Activated naive CD4-positive, alpha-beta T cell treated with anti-CD3 and anti-CD28 coated beads for 36 hours (primary cell): ENCODE data around the gene RRAD. TPM values are rescaled to one million over a fixed set of nuclear protein-coding genes. Genes with fewer than 3 reads are reported as not detected.

Experiments
- CTCF ChIA-PET: fragments of 350-600 bp; sonication (Branson Sonifier 250); formaldehyde crosslinking; loops from one replicate; lab custom pipeline; 2021; ENCODE audit warnings: antibody characterized with exemption; lab: Charles Lee
- DNase-seq: peaks from one replicate; pipeline ENCODE4 v3.0.0-alpha.2; 2020
- H3K27ac Mint-ChIP-seq: one replicate; pipeline ENCODE4 v1.8.0; 2021; ENCODE audit warnings: mild to moderate bottlenecking, mixed read lengths
- H3K27me3 Mint-ChIP-seq: one replicate; pipeline ENCODE4 v1.8.0; 2021; ENCODE audit warnings: low read depth, mixed read lengths
- H3K36me3 Mint-ChIP-seq: one replicate; pipeline ENCODE4 v1.8.0; 2021; ENCODE audit warnings: low read depth, mixed read lengths
- H3K4me1 Mint-ChIP-seq: one replicate; pipeline ENCODE4 v1.8.0; 2021; ENCODE audit warnings: low read depth, mixed read lengths
- H3K4me3 Mint-ChIP-seq: one replicate; pipeline ENCODE4 v1.8.0; 2021; ENCODE audit warnings: mild to moderate bottlenecking, moderate library complexity, mixed read lengths
- H3K9me3 Mint-ChIP-seq: one replicate; pipeline ENCODE4 v1.8.0; 2021; ENCODE audit warnings: mixed read lengths
- intact Hi-C: fragments of 100-400 bp; cut with micrococcal nuclease; formaldehyde crosslinking; loops from one replicate; pipeline ENCODE4 v1.15.1; 2023
- total RNA-seq, 2 experiments: library from RNA; stranded (reverse); gene quantifications; one replicate each; pipeline ENCODE4 v1.2.3, GENCODE V29; 2021

The RRAD gene
- total RNA-seq, 2 experiments from 2014 or later: 0.25 TPM; not detected in 1

DNA sequence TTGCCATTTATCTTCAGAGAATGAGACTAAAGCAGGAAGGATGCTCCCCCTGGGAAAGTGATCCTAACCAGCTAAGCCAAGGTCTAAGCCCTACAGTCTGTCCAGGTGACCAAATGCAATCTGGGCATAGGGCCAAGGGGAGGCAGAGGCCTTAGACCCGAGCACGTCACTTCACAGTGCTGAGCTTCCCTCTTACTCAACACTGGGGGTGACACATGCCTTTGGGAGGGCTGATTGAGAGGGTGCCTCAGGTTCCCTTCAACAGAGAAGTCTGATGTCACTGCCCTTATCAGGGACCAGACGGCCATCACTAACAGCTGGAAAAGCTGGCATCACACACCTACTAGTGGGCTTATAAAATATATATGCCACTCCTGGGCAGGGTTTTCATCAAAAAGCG, 4.9 kb upstream of the RRAD start:
- no peak overlapping the region for H3K4me3 Mint-ChIP-seq
- H3K27me3 Mint-ChIP-seq: peaks cover 8% of the 10 kb centered on the region
- no peak for DNase-seq
- CTCF ChIA-PET: no interaction called here
- peaks cover 11% of the 10 kb centered on the region for H3K36me3 Mint-ChIP-seq
- H3K9me3 Mint-ChIP-seq: no peaks in the 10 kb centered on the region
- H3K4me1 Mint-ChIP-seq: peaks cover 36% of the 10 kb centered on the region
- H3K27ac Mint-ChIP-seq: no peak overlapping the region
- intact Hi-C loops: no loop called here

DNA sequence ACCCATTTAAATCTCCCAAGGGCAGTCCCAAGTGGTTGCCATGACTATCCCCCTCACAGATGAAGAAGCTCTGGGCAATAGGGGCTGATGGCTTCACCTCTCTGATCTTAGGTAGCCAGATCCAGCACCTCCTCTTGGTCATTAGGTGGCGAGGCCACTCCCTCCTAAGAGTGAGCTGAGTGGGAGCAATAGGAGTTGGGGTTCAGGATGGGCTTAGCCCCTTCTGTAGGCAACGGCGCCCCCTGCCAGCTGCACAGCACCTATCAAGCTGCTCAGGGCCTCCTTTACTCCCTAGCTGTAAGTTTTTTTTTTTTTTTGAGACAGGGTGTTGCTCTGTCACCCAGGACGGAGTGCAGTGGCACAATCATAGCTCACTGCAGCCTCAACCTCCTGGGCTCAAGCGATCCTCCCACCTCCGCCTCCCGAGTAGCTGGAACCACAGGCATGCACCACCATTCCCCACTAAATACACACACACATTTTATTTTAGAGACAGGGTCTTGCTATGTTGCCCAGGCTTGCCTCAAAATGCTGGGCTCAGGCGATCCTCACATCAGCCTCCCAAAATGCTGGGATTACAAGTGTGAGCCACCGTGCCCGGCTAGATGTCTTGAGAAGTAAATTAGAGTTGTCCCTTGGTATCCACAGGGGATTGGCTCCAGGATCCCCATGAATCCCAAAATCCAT, 3.5 kb upstream of the RRAD start:
- peaks cover 15% of the 10 kb centered on the region for H3K27me3 Mint-ChIP-seq
- CTCF ChIA-PET: interaction anchor here (0.6 to 4.0 kb wide), 10 partner anchors 16 to 212 kb away, joined by 3 to 44 read pairs (median 4); no protein-coding TSS in a partner anchor
- H3K27ac Mint-ChIP-seq: no peak overlapping the region
- no peak overlapping the region for H3K4me3 Mint-ChIP-seq
- intact Hi-C loops: loop anchor here (1.0 to 5.0 kb wide), 2 partner anchors 34 to 522 kb away; no protein-coding TSS in a partner anchor
- H3K9me3 Mint-ChIP-seq: no peaks in the 10 kb centered on the region
- peak; percentile 62 for DNase-seq
- H3K36me3 Mint-ChIP-seq: peaks cover 6% of the 10 kb centered on the region
- H3K4me1 Mint-ChIP-seq: peaks cover 30% of the 10 kb centered on the region

DNA sequence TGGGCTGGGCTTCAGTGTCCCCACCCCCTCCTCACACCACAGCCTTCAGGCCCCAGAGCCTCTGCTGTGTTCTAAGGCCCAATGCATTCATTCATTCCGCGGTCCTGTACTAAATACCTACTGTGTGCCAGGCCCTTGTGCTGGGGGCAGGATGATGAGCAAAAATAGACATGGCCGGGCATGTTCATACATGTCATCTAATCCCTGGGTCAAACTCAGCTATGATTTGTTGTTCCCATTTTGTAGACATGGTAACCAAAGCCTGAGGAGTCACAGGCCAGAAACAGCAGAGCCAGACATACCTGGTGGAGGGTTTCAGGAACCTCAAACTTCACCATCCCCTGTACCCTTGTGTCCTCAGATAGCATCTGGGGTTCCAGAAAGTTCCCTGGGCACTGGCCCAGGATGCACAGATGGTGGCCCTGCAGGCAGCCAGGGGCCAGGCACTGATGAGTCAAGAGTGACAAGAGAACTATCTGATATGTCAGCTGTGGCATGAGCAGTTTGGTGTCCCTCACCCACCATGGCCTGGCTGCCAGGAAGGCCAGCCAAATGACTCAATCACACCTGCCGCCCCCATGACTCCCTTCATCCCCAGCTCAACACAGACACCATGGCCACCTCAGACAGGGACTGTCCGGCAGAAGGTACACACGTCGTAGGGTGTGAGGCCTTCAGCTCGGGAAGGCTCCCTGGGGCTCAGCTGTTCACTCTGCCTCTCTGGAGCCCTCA, 2.7 kb upstream of the RRAD start:
- Mint-ChIP-seq H3K27me3 (peaks cover 23% of the 10 kb centered on the region), H3K4me3 (no peak overlapping the region), H3K36me3 (peaks cover 3% of the 10 kb centered on the region), H3K27ac (peak overlapping the region; percentile 50), H3K9me3 (no peaks in the 10 kb centered on the region), H3K4me1 (peaks cover 22% of the 10 kb centered on the region)
- intact Hi-C loops: loop anchor here (1.0 to 5.0 kb wide), 2 partner anchors 33 to 521 kb away; no protein-coding TSS in a partner anchor
- CTCF ChIA-PET: interaction anchor here (0.6 to 4.0 kb wide), 10 partner anchors 15 to 213 kb away, joined by 3 to 44 read pairs (median 4); partner anchors contain the start of gene NAE1
- no peak for DNase-seq

- Mint-ChIP-seq H3K4me3 (no peak overlapping the region), H3K36me3 (peaks cover 3% of the 10 kb centered on the region), H3K27ac (no peak overlapping the region), H3K9me3 (no peaks in the 10 kb centered on the region), H3K27me3 (peaks cover 24% of the 10 kb centered on the region), H3K4me1 (peaks cover 13% of the 10 kb centered on the region)
- CTCF ChIA-PET: interaction anchor here (0.6 to 4.0 kb wide), 2 partner anchors 33 to 59 kb away, joined by 3 to 44 read pairs; no protein-coding TSS in a partner anchor
- no peak for DNase-seq
- intact Hi-C loops: loop anchor here (5.0 kb wide), 1 partner anchor 520 kb away; no protein-coding TSS in a partner anchor
Measured at GRCh38 chr16:66926961-66927436, 1.7 kb upstream of the RRAD start.

GRCh38 chr16:66926171-66926947, 1.0 kb upstream of the RRAD start:
- no peak for DNase-seq
- peaks cover 24% of the 10 kb centered on the region for H3K27me3 Mint-ChIP-seq
- no peaks in the 10 kb centered on the region for H3K36me3 Mint-ChIP-seq
- CTCF ChIA-PET: interaction anchor here (0.6 to 4.0 kb wide), 5 partner anchors 15 to 58 kb away, joined by 3 to 44 read pairs (median 3); no protein-coding TSS in a partner anchor
- no peak overlapping the region for H3K27ac Mint-ChIP-seq
- no peak overlapping the region for H3K4me3 Mint-ChIP-seq
- peaks cover 10% of the 10 kb centered on the region for H3K4me1 Mint-ChIP-seq
- intact Hi-C loops: loop anchor here (5.0 kb wide), 1 partner anchor 519 kb away; no protein-coding TSS in a partner anchor
- no peaks in the 10 kb centered on the region for H3K9me3 Mint-ChIP-seq

DNA sequence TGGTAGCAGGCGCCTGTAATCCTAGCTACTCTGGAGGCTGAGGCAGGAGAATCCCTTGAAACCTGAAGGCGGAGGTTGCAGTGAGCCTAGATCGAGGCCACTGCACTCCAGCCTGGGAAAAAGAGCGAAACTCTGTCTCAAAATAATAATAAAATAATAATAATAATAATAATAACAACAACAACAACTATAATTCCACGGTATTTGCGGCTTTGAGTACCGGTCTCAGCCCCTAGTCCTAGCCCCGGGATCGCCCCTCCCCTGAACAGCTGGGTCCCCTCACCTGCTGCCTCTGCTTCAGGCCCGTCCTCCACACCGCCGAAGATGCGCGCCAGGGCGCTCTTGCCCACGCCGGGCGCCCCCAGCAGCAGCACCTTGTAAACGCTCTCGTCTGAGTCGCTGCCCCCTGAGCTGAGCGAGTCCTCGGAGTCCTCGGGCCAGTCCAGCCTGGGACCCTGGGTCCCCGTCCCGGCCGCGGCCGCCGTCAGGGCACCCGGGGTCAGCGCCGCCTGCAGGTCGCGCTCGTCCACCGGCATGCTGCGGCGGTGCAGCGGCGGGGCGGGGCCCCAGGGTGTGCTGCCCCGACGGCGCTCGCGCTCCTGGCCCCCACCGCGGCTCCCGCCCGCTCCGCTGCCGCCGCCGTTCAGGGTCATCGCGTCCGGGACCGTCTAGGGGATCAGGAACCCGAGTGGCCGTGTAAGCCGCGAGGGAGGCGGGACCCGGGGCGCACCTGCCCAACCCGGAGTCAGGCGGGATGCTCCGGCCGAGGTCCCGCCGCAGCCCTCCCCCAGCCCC, 611 bp downstream of the RRAD start:
- peak; percentile 42 for DNase-seq
- CTCF ChIA-PET: interaction anchor here (0.6 to 1.6 kb wide), 3 partner anchors 8 to 29 kb away, joined by 3 to 7 read pairs (median 3); no protein-coding TSS in a partner anchor
- Mint-ChIP-seq H3K27ac (no peak overlapping the region), H3K27me3 (peaks cover 24% of the 10 kb centered on the region), H3K4me3 (peak overlapping the region; percentile 66), H3K9me3 (no peaks in the 10 kb centered on the region), H3K4me1 (peaks cover 10% of the 10 kb centered on the region), H3K36me3 (no peaks in the 10 kb centered on the region)
- intact Hi-C loops: loop anchor here (2.0 to 5.0 kb wide), 2 partner anchors 94 to 517 kb away; partner anchors contain the start of gene NAE1

- no peak for DNase-seq
- no peak overlapping the region for H3K4me3 Mint-ChIP-seq
- no peaks in the 10 kb centered on the region for H3K9me3 Mint-ChIP-seq
- H3K4me1 Mint-ChIP-seq: peaks cover 10% of the 10 kb centered on the region
- H3K36me3 Mint-ChIP-seq: no peaks in the 10 kb centered on the region
- peaks cover 24% of the 10 kb centered on the region for H3K27me3 Mint-ChIP-seq
- intact Hi-C loops: loop anchor here (2.0 kb wide), 1 partner anchor 93 kb away; the partner anchor contains the start of gene NAE1
- no peak overlapping the region for H3K27ac Mint-ChIP-seq
- CTCF ChIA-PET: interaction anchor here (1.6 kb wide), 1 partner anchor 9 kb away, joined by 7 read pairs; no protein-coding TSS in a partner anchor
Measured at GRCh38 chr16:66923866-66924265, 1.5 kb downstream of the RRAD start.

DNA sequence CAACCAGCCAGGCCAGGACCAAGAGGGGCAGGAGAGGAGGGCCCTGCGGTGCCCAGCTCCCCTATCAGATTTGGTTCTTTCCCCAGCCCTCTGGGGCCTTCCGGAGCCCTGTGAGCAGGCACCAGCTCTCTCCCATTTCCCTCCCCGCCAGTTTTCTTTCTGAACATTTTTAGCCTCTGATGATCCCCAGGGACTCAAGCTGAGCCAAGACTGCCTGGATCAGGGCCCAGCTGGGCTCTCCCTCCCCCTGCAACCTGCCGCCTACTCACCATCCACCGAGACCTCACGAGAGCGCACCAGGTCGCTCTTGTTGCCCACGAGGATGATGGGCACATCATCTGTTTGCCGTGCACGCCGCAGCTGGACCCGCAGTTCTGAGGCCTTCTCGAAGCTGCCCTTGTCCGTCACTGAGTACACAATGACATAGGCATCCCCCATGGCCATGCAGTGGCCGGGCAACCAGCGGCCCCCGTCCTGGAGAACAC, 2.0 kb downstream of the RRAD start:
- Mint-ChIP-seq H3K4me3 (no peak overlapping the region), H3K9me3 (no peaks in the 10 kb centered on the region), H3K36me3 (no peaks in the 10 kb centered on the region), H3K27ac (no peak overlapping the region), H3K4me1 (peaks cover 8% of the 10 kb centered on the region), H3K27me3 (peaks cover 24% of the 10 kb centered on the region)
- intact Hi-C loops: no loop called here
- CTCF ChIA-PET: interaction anchor here (1.6 kb wide), 1 partner anchor 10 kb away, joined by 7 read pairs; no protein-coding TSS in a partner anchor
- no peak for DNase-seq

GRCh38 chr16:66921729-66922450, 3.4 kb downstream of the RRAD start:
- H3K27me3 Mint-ChIP-seq: peaks cover 24% of the 10 kb centered on the region
- intact Hi-C loops: no loop called here
- peaks cover 7% of the 10 kb centered on the region for H3K4me1 Mint-ChIP-seq

DNA sequence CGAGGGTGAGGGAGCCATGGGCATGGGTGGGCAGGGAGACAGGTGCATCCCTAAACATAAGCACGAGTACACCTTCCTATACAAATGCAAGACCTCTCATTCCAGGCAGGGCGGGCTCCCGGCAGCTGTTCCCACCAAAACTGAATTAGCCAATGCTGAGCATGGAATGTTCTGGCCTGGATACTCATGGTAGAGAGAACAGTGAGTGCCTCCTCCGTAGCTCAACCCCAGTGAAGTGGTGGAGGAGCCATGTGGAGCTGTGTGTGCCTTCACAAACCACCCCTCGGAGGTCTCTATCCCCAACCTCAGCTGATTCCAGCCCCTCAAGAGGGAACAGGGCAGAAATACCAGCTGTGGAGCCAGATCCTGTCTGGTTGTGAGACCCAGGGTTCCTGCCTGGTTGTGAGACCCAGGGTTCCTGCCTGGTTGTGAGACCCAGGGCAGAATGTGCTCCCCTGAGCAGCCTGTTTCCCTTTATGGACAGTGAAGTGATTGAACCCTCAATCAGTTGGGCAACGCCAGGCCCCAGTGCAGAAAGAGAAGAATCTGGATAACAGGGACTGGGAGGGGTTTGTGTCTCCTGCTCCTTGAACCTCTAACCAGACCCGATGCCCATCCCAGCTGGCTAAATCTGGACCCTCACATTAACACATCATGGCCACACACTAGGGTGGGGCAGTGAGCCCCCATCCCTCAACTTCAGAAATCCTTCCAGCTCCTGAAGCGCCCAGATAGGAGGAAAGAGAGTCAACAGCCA, 4.2 kb downstream of the RRAD start:
- H3K36me3 Mint-ChIP-seq: no peaks in the 10 kb centered on the region
- intact Hi-C loops: no loop called here
- no peak overlapping the region for H3K27ac Mint-ChIP-seq
- H3K4me1 Mint-ChIP-seq: peaks cover 7% of the 10 kb centered on the region
- no peak for DNase-seq
- no peaks in the 10 kb centered on the region for H3K9me3 Mint-ChIP-seq
- CTCF ChIA-PET: interaction anchor here (0.6 to 1.7 kb wide), 4 partner anchors 9 to 91 kb away, joined by 3 to 6 read pairs (median 3); no protein-coding TSS in a partner anchor
- H3K27me3 Mint-ChIP-seq: peaks cover 24% of the 10 kb centered on the region
- H3K4me3 Mint-ChIP-seq: no peak overlapping the region

More at GRCh38 chr16:66921729-66922450, 3.4 kb downstream of the RRAD start:
- Mint-ChIP-seq H3K9me3 (no peaks in the 10 kb centered on the region), H3K4me3 (no peak overlapping the region), H3K36me3 (no peaks in the 10 kb centered on the region), H3K27ac (no peak overlapping the region)
- DNase-seq: no peak
- CTCF ChIA-PET: interaction anchor here (0.6 to 1.7 kb wide), 5 partner anchors 10 to 92 kb away, joined by 3 to 7 read pairs (median 3); no protein-coding TSS in a partner anchor
